Keratinocyte (primary cell): ENCODE data around the gene CLRN3. TPM values are rescaled to one million over a fixed set of nuclear protein-coding genes. Genes with fewer than 3 reads are reported as not detected.

Experiments used
- DNase-seq: peaks from one replicate; pipeline ENCODE4 v3.0.0-alpha.2; 2011; ENCODE audit warnings: low read depth, missing footprints, low spot score
- FAIRE-seq: peaks from 2 replicates; lab custom pipeline; 2011; peaks lifted over from hg19 to GRCh38; lab: Jason Lieb, UNC
- H2AFZ ChIP-seq: 2 replicates; pipeline ENCODE4 v1.6.0; 2012; ENCODE audit warnings: low read length, control low read depth, inconsistent platforms; ENCODE audit not compliant: control insufficient read depth
- H3K27ac ChIP-seq: 2 replicates; pipeline ENCODE4 v1.5.1; 2011; ENCODE audit warnings: low read length; ENCODE audit not compliant: control insufficient read depth, insufficient read depth
- H3K27me3 ChIP-seq: 3 replicates; pipeline ENCODE4 v1.6.0; 2011; ENCODE audit warnings: low read length; ENCODE audit not compliant: control insufficient read depth, insufficient read depth; ENCODE audit errors: extremely low read depth
- H3K36me3 ChIP-seq, 2 experiments: 2 replicates in 1 of 2; 3 replicates in 1 of 2; pipeline ENCODE4 v1.5.1; 2011; ENCODE audit warnings: low read length in 2 of 2, mild to moderate bottlenecking in 1 of 2; ENCODE audit not compliant: control insufficient read depth in 2 of 2, insufficient read depth in 2 of 2; ENCODE audit errors: extremely low read depth in 1 of 2
- H3K4me1 ChIP-seq: 3 replicates; pipeline ENCODE4 v1.5.1; 2011; ENCODE audit warnings: low read length; ENCODE audit not compliant: control insufficient read depth, insufficient read depth; ENCODE audit errors: extremely low read depth
- H3K4me2 ChIP-seq: 3 replicates; pipeline ENCODE4 v1.6.0; 2011; ENCODE audit warnings: low read depth, low read length; ENCODE audit not compliant: control insufficient read depth, insufficient read depth; ENCODE audit errors: extremely low read depth
- H3K4me3 ChIP-seq, 3 experiments: fragments of 200-600 bp in 1 of 3; sonication (generic) in 1 of 3; 2 replicates in 2 of 3; 3 replicates in 1 of 3; pipeline ENCODE4 v1.5.1; 2011 to 2016; ENCODE audit warnings: low read length in 3 of 3, mild to moderate bottlenecking in 3 of 3, control low read depth in 2 of 3, inconsistent platforms in 1 of 3, low read depth in 1 of 3, mixed read lengths in 1 of 3, mixed run types in 1 of 3, moderate library complexity in 1 of 3; ENCODE audit not compliant: control insufficient read depth in 2 of 3, insufficient read depth in 2 of 3; ENCODE audit errors: extremely low read depth in 1 of 3
- H3K79me2 ChIP-seq: 2 replicates; pipeline ENCODE4 v1.6.0; 2012; ENCODE audit warnings: low read length; ENCODE audit not compliant: control insufficient read depth, insufficient read depth
- H3K9ac ChIP-seq: 3 replicates; pipeline ENCODE4 v1.6.0; 2011; ENCODE audit warnings: low read length; ENCODE audit not compliant: control insufficient read depth, insufficient read depth; ENCODE audit errors: extremely low read depth
- H3K9me1 ChIP-seq: 3 replicates; pipeline ENCODE4 v1.6.0; 2011; ENCODE audit warnings: low read length; ENCODE audit not compliant: control insufficient read depth, insufficient read depth; ENCODE audit errors: extremely low read depth
- H3K9me3 ChIP-seq: 2 replicates; pipeline ENCODE4 v1.5.1; 2012; ENCODE audit warnings: low read depth, low read length; ENCODE audit not compliant: control insufficient read depth
- H4K20me1 ChIP-seq: 3 replicates; pipeline ENCODE4 v1.6.0; 2011; ENCODE audit warnings: low read length; ENCODE audit not compliant: control insufficient read depth, insufficient read depth; ENCODE audit errors: extremely low read depth
- CTCF ChIP-seq, 3 experiments: IDR thresholded peaks in 1 of 3; conservative IDR thresholded peaks in 1 of 3; optimal IDR thresholded peaks in 1 of 3; 2 replicates in 2 of 3; 3 replicates in 1 of 3; pipeline versions ENCODE3 to v1.5.1; 2011; ENCODE audit warnings: low read length in 3 of 3, mild to moderate bottlenecking in 3 of 3, moderate library complexity in 2 of 3, control low read depth in 1 of 3, inconsistent platforms in 1 of 3; ENCODE audit not compliant: insufficient read depth in 2 of 3; ENCODE audit errors: extremely low read depth in 1 of 3
- EZH2 ChIP-seq: IDR thresholded peaks from one replicate; pipeline ENCODE4 v1.6.1; 2012; ENCODE audit warnings: inconsistent platforms, mild to moderate bottlenecking, low read length, moderate library complexity
- dilution Hi-C: fragments of 300-500 bp; cut with MboI; formaldehyde crosslinking; loops from one replicate; pipeline ENCODE4 v1.7.0; 2020; ENCODE audit warnings: low sequenced_read_pairs; ENCODE audit not compliant: extremely low pct_ligation_motif_present
- polyA plus RNA-seq, 5 experiments: library from polyadenylated mRNA; depleted of rRNA in 3 of 5; stranded (reverse) in 3 of 5; stranded (forward) in 1 of 5; unstranded in 1 of 5; fragments of >200 nt; gene quantifications; 1 replicate in 1 of 5; 2 replicates in 3 of 5; 3 replicates in 1 of 5; pipeline versions ENCODE4 v1.2.1 to v1.2.3, GENCODE V29; 2011 to 2012; ENCODE audit warnings: missing spikeins in 2 of 5, low read depth in 1 of 5, low replicate concordance in 1 of 5

CLRN3 gene
- polyA plus RNA-seq, 1 donor (not counting 4 experiments of a cell fraction or from before 2014, with no cell fraction given), result not detected

GRCh38 chr10:127836966-127837365, 55.8 kb downstream of the CLRN3 start:
- Histone ChIP-seq H3K9me1 (no peaks in the 10 kb centered on the region), H2AFZ (no peak overlapping the region), H3K4me2 (no peak overlapping the region), H3K9ac (no peak overlapping the region), H3K36me3 (no peaks in the 10 kb centered on the region), H4K20me1 (no peaks in the 10 kb centered on the region), H3K4me3 (no peak overlapping the region), H3K79me2 (no peaks in the 10 kb centered on the region), H3K27me3 (peaks cover 4% of the 10 kb centered on the region), H3K9me3 (no peaks in the 10 kb centered on the region), H3K4me1 (no peaks in the 10 kb centered on the region), H3K27ac (no peak overlapping the region)
- TF ChIP-seq CTCF (optimal IDR thresholded peaks at IDR 0.05 in 1 of 3, IDR thresholded peaks at IDR 0.05 in 1 of 3, conservative IDR thresholded peaks at IDR 0.05 in 1 of 3; ENCODE audit: extremely low read depth in 1 of 3, insufficient read depth in 2 of 3, low read length in 3 of 3), result no peak
- TF ChIP-seq EZH2, result no peak
- FAIRE-seq (no peak), DNase-seq (no peak)
- dilution Hi-C loops, result no loop called here

- FAIRE-seq (no peak), DNase-seq (no peak)
- Histone ChIP-seq H3K9me1 (no peaks in the 10 kb centered on the region), H3K4me3 (no peak overlapping the region), H4K20me1 (no peaks in the 10 kb centered on the region), H3K4me1 (no peaks in the 10 kb centered on the region), H3K9me3 (no peaks in the 10 kb centered on the region), H3K4me2 (no peak overlapping the region), H3K36me3 (no peaks in the 10 kb centered on the region), H3K27me3 (peaks cover 4% of the 10 kb centered on the region), H3K79me2 (no peaks in the 10 kb centered on the region), H2AFZ (no peak overlapping the region), H3K9ac (no peak overlapping the region), H3K27ac (no peak overlapping the region)
- dilution Hi-C loops, result no loop called here
- no peak for TF ChIP-seq CTCF (optimal IDR thresholded peaks at IDR 0.05 in 1 of 3, IDR thresholded peaks at IDR 0.05 in 1 of 3, conservative IDR thresholded peaks at IDR 0.05 in 1 of 3; ENCODE audit: extremely low read depth in 1 of 3, insufficient read depth in 2 of 3, low read length in 3 of 3)
- no peak for TF ChIP-seq EZH2
Observed at GRCh38 chr10:127836176-127836575, 56.6 kb downstream of the CLRN3 start.
